Caco-2 (cell line): Measurements from ENCODE around the gene FASTKD2. TPM values are rescaled to one million over a fixed set of nuclear protein-coding genes. Genes with fewer than 3 reads are reported as not detected.

ENCODE experiments used
- BruUV-seq: library from RNA; stranded (reverse); fragments of 400-500 nt; replicated peaks from 2 replicates; lab custom pipeline; 2021; lab: Mats Ljungman, UMichigan
- CTCF ChIA-PET: fragments of 300-600 bp; sonication (Branson Sonifier 250); formaldehyde crosslinking; loops from one replicate; lab custom pipeline; 2022; ENCODE audit warnings: antibody characterized with exemption; lab: Charles Lee
- POLR2A ChIA-PET: fragments of 300-600 bp; sonication (Branson Sonifier 250); formaldehyde crosslinking; loops from one replicate; lab custom pipeline; 2022; ENCODE audit warnings: antibody characterized with exemption; lab: Charles Lee
- DNase-seq, 2 experiments: peaks; one replicate each; pipeline versions ENCODE4 v3.0.0 to v3.0.0-alpha.2; 2020 to 2022
- H3K27me3 ChIP-seq: replicated peaks from 2 replicates; pipeline ENCODE4 v1.6.0; 2011; ENCODE audit warnings: low read length; ENCODE audit not compliant: control insufficient read depth, insufficient read depth
- H3K36me3 ChIP-seq: 2 replicates; pipeline ENCODE4 v1.5.1; 2011; ENCODE audit warnings: low read length; ENCODE audit not compliant: control insufficient read depth, insufficient read depth
- H3K4me1 ChIP-seq: fragments of 250-450 bp; sonication (Bioruptor Pico); 2 replicates; pipeline ENCODE4 v1.5.1; 2020; ENCODE audit warnings: mild to moderate bottlenecking
- H3K4me3 ChIP-seq: 2 replicates; pipeline ENCODE4 v1.5.1; 2011; ENCODE audit warnings: low read depth, mild to moderate bottlenecking, control low read depth, low read length
- H3K9me3 ChIP-seq: fragments of 250-450 bp; sonication (Bioruptor Pico); 2 replicates; pipeline ENCODE4 v1.5.1; 2020; ENCODE audit warnings: mild to moderate bottlenecking, moderate library complexity
- H3K27ac Mint-ChIP-seq: one replicate; pipeline ENCODE4 v1.8.0; 2022; ENCODE audit warnings: mixed read lengths; ENCODE audit not compliant: unreplicated experiment
- H3K27me3 Mint-ChIP-seq: one replicate; pipeline ENCODE4 v1.8.0; 2022; ENCODE audit warnings: mixed read lengths; ENCODE audit not compliant: insufficient read depth, unreplicated experiment
- H3K36me3 Mint-ChIP-seq: one replicate; pipeline ENCODE4 v1.8.0; 2022; ENCODE audit warnings: mild to moderate bottlenecking, mixed read lengths; ENCODE audit not compliant: insufficient read depth, unreplicated experiment
- H3K4me1 Mint-ChIP-seq: one replicate; pipeline ENCODE4 v1.8.0; 2022; ENCODE audit warnings: low read depth, mixed read lengths; ENCODE audit not compliant: unreplicated experiment
- H3K4me3 Mint-ChIP-seq: one replicate; pipeline ENCODE4 v1.8.0; 2022; ENCODE audit warnings: mild to moderate bottlenecking, moderate library complexity, mixed read lengths; ENCODE audit not compliant: unreplicated experiment
- H3K9me3 Mint-ChIP-seq: one replicate; pipeline ENCODE4 v1.8.0; 2022; ENCODE audit warnings: mixed read lengths; ENCODE audit not compliant: unreplicated experiment
- CTCF ChIP-seq, 2 experiments: fragments of 200-600 bp in 1 of 2; IDR thresholded peaks; 1 replicate in 1 of 2; 2 replicates in 1 of 2; pipeline versions ENCODE4 v1.5.1 to v1.8.0; 2011 to 2022; ENCODE audit warnings: antibody characterized with exemption in 1 of 2, control low read depth in 1 of 2, inconsistent platforms in 1 of 2, low read depth in 1 of 2, low read length in 1 of 2, mild to moderate bottlenecking in 1 of 2, moderate library complexity in 1 of 2; ENCODE audit not compliant: insufficient read depth in 1 of 2, severe bottlenecking in 1 of 2, unreplicated experiment in 1 of 2
- intact Hi-C: fragments of 100-400 bp; cut with micrococcal nuclease; formaldehyde crosslinking; loops from one replicate; pipeline ENCODE4 v1.10.0; 2022; ENCODE audit not compliant: unreplicated experiment
- microRNA-seq: library from miRNA; unstranded; fragments of <30 nt; microRNA quantifications from one replicate; pipeline ENCODE4 v1.2.0, GENCODE V29; 2022
- total RNA-seq: library from RNA; stranded (reverse); gene quantifications from 2 replicates; pipeline ENCODE4 v1.2.3, GENCODE V29; 2022

FASTKD2 gene
- total RNA-seq, 1 experiment from 2014 or later: 29.8 TPM

DNA sequence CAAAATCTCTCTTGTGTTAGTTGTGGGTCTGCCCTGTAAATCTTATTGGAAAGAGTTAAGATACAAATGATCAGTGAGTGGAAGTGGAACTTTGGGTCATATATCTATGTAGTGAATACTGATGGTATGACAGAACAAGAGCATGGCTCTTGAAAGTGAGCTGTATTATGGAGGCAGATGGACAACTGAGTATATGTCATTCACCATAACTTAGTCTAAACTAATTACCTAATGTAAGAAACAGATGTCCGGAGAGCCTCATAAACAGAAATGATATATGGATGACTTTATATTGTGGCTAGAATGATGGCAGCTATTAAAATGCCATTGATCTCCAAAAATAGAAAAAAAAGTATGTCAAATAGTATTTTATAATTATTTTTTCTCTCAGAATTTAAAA lies 72.4 kb downstream of the FASTKD2 start:
- Histone ChIP-seq H3K9me3 (no peaks in the 10 kb centered on the region), H3K4me3 (no peak overlapping the region), H3K27me3 (no peaks in the 10 kb centered on the region), H3K36me3 (no peaks in the 10 kb centered on the region), H3K4me1 (no peaks in the 10 kb centered on the region)
- Mint-ChIP-seq H3K9me3 (peaks cover 18% of the 10 kb centered on the region), H3K36me3 (no peaks in the 10 kb centered on the region), H3K27me3 (peaks cover 9% of the 10 kb centered on the region), H3K27ac (no peak overlapping the region), H3K4me1 (no peaks in the 10 kb centered on the region), H3K4me3 (no peak overlapping the region)
- BruUV-seq: no TSS peak
- POLR2A ChIA-PET: no interaction called here
- TF ChIP-seq CTCF (IDR thresholded peaks at IDR 0.05; ENCODE audit: insufficient read depth in 1 of 2, low read depth in 1 of 2, low read length in 1 of 2, severe bottlenecking in 1 of 2, unreplicated experiment in 1 of 2): no peak
- intact Hi-C loops: no loop called here
- CTCF ChIA-PET: no interaction called here
- DNase-seq: no peak

GRCh38 chr2:206838690-206839089 lies 73.3 kb downstream of the FASTKD2 start:
- H3K4me3 ChIP-seq: no peak overlapping the region
- no peaks in the 10 kb centered on the region for H3K27me3 ChIP-seq
- CTCF ChIA-PET: no interaction called here
- H3K4me1 ChIP-seq: no peaks in the 10 kb centered on the region
- Mint-ChIP-seq H3K27me3 (peaks cover 9% of the 10 kb centered on the region), H3K36me3 (no peaks in the 10 kb centered on the region), H3K4me1 (no peaks in the 10 kb centered on the region), H3K9me3 (peaks cover 11% of the 10 kb centered on the region), H3K27ac (no peak overlapping the region), H3K4me3 (no peak overlapping the region)
- no peak for DNase-seq
- no peaks in the 10 kb centered on the region for H3K9me3 ChIP-seq
- intact Hi-C loops: no loop called here
- no peak for TF ChIP-seq CTCF (IDR thresholded peaks at IDR 0.05; ENCODE audit: insufficient read depth in 1 of 2, low read depth in 1 of 2, low read length in 1 of 2, severe bottlenecking in 1 of 2, unreplicated experiment in 1 of 2)
- BruUV-seq: no TSS peak
- POLR2A ChIA-PET: no interaction called here
- H3K36me3 ChIP-seq: no peaks in the 10 kb centered on the region

- ChIA-PET POLR2A (no interaction called here), CTCF (interaction anchor here (0.9 to 1.0 kb wide), 3 partner anchors 9 to 41 kb away, joined by 3 to 4 read pairs (median 3); no protein-coding TSS in a partner anchor)
- Histone ChIP-seq H3K27me3 (no peaks in the 10 kb centered on the region), H3K36me3 (no peaks in the 10 kb centered on the region), H3K4me3 (no peak overlapping the region), H3K9me3 (no peaks in the 10 kb centered on the region), H3K4me1 (no peaks in the 10 kb centered on the region)
- Mint-ChIP-seq H3K4me1 (no peaks in the 10 kb centered on the region), H3K4me3 (no peak overlapping the region), H3K9me3 (no peaks in the 10 kb centered on the region), H3K36me3 (no peaks in the 10 kb centered on the region), H3K27me3 (peaks cover 9% of the 10 kb centered on the region), H3K27ac (no peak overlapping the region)
- DNase-seq: peak in 1 of 2 experiments; percentile 11
- BruUV-seq: no TSS peak
- peak; percentile 22 to 62 for TF ChIP-seq CTCF (IDR thresholded peaks at IDR 0.05; ENCODE audit: insufficient read depth in 1 of 2, low read depth in 1 of 2, low read length in 1 of 2, severe bottlenecking in 1 of 2, unreplicated experiment in 1 of 2)
- intact Hi-C loops: loop anchor here (1.0 kb wide), 1 partner anchor 41 kb away; no protein-coding TSS in a partner anchor
Observed at GRCh38 chr2:206840999-206841398, 75.6 kb downstream of the FASTKD2 start.

Small RNA genes lying within 50 kb of the gene (microRNA-seq; reads per million reads assigned to microRNA genes)
- gene MIR3130-1 (not detected), gene MIR3130-2 (not detected)

Other genes starting within 250 kb of the FASTKD2 start
- gene FAM237A, start 123.1 kb upstream of the FASTKD2 start, total RNA-seq: not detected in 2 replicates
- gene DYTN, start 47.2 kb upstream of the FASTKD2 start, total RNA-seq: not detected in 2 replicates
- gene MDH1B, start 278 bp upstream of the FASTKD2 start, total RNA-seq: 0.34 and 0.39 TPM in 2 replicates
- gene CPO, start 173.9 kb downstream of the FASTKD2 start, total RNA-seq: not detected in 2 replicates